A549 (cell line): ENCODE data around the gene RUSF1. TPM values are rescaled to one million over a fixed set of nuclear protein-coding genes. Genes with fewer than 3 reads are reported as not detected.

Source experiments
- ATAC-seq, 2 experiments: fragments of 200-7000 bp in 1 of 2; fragments of >200 bp in 1 of 2; cut with Nextera tagmentation in 1 of 2; cut with Tn5 transposase in 1 of 2; 3 replicates each; pipeline versions ENCODE4 v1.8.0 to v1.9.1; 2018 to 2020; ENCODE audit warnings: mild to moderate bottlenecking in 1 of 2, moderate library complexity in 1 of 2
- CTCF ChIA-PET: fragments of 300-600 bp; sonication (Branson Sonifier 250); formaldehyde crosslinking; extraction: SDS; loops from one replicate; lab custom pipeline; 2021; ENCODE audit warnings: antibody characterized with exemption, inconsistent platforms; lab: Yijun Ruan, JAX
- POLR2A ChIA-PET: fragments of 350-600 bp; formaldehyde crosslinking; extraction: SDS; loops from one replicate; lab custom pipeline; 2021; ENCODE audit warnings: antibody characterized with exemption, inconsistent platforms; lab: Yijun Ruan, JAX
- DNase-seq, 2 experiments: peaks; one replicate each; pipeline versions ENCODE4 v3.0.0 to v3.0.0-alpha.2; 2011 to 2016; ENCODE audit warnings: low read depth in 1 of 2, low spot score in 1 of 2
- FAIRE-seq: peaks from 2 replicates; lab custom pipeline; 2011; peaks lifted over from hg19 to GRCh38; lab: Jason Lieb, UNC
- H3K27ac ChIP-seq, 2 experiments: fragments of >200 bp; sonication (Bioruptor Twin); formaldehyde crosslinking; 3 replicates each; pipeline ENCODE4 v1.5.1; 2016 to 2017
- H3K4me1 ChIP-seq: fragments of >200 bp; sonication (Bioruptor Twin); formaldehyde crosslinking; 3 replicates; pipeline ENCODE4 v1.6.1; 2016
- H3K4me2 ChIP-seq: fragments of >200 bp; sonication (Bioruptor Twin); formaldehyde crosslinking; 3 replicates; pipeline ENCODE4 v1.6.1; 2016
- H3K4me3 ChIP-seq: fragments of >200 bp; sonication (Bioruptor Twin); formaldehyde crosslinking; 3 replicates; pipeline ENCODE4 v1.5.1; 2016
- H3K9me3 ChIP-seq: fragments of >200 bp; sonication (Bioruptor Twin); formaldehyde crosslinking; 3 replicates; pipeline ENCODE4 v1.6.1; 2016
- BCL3 ChIP-seq: fragments of >200 bp; sonication (Bioruptor Twin); formaldehyde crosslinking; IDR thresholded peaks from 3 replicates; pipeline ENCODE4 v1.6.1; 2016
- CEBPB ChIP-seq, 2 experiments: fragments of >200 bp in 1 of 2; sonication (Bioruptor Twin) in 1 of 2; formaldehyde crosslinking in 1 of 2; IDR thresholded peaks; 2 replicates each; pipeline ENCODE4 v1.6.1; 2012 to 2016
- CHD4 ChIP-seq: fragments of 200-600 bp; sonication (generic); IDR thresholded peaks from 2 replicates; pipeline ENCODE4 v1.6.1; 2016; ENCODE audit warnings: antibody characterized with exemption, mild to moderate bottlenecking, borderline replicate concordance
- EHMT2 ChIP-seq: fragments of 200-600 bp; sonication (generic); IDR thresholded peaks from 2 replicates; pipeline ENCODE4 v1.6.1; 2016; ENCODE audit warnings: antibody characterized with exemption, low read depth, mild to moderate bottlenecking, moderate library complexity
- FOSB ChIP-seq: fragments of 250-450 bp; sonication (Bioruptor Pico); IDR thresholded peaks from 2 replicates; pipeline ENCODE4 v1.5.0; 2020; ENCODE audit warnings: mild to moderate bottlenecking, moderate library complexity
- FOSL2 ChIP-seq, 2 experiments: fragments of 450-650 bp in 1 of 2; fragments of >200 bp in 1 of 2; sonication (Bioruptor Twin) in 1 of 2; formaldehyde crosslinking; IDR thresholded peaks; 2 replicates each; pipeline versions ENCODE4 v1.5.0 to v1.6.1; 2016 to 2020; ENCODE audit warnings: mild to moderate bottlenecking in 1 of 2, moderate library complexity in 1 of 2
- HDAC2 ChIP-seq: fragments of 200-600 bp; sonication (generic); IDR thresholded peaks from 2 replicates; pipeline ENCODE4 v1.6.1; 2016
- HEYL ChIP-seq: fragments of 250-450 bp; sonication (Bioruptor Pico); IDR thresholded peaks from 2 replicates; pipeline ENCODE4 v1.8.0; 2021; ENCODE audit warnings: mild to moderate bottlenecking, moderate library complexity
- HOXB5 ChIP-seq: fragments of 250-450 bp; sonication (Bioruptor Pico); IDR thresholded peaks from 2 replicates; pipeline ENCODE4 v1.5.0; 2020; ENCODE audit warnings: mild to moderate bottlenecking, moderate library complexity
- JUN ChIP-seq, 2 experiments: fragments of >200 bp; sonication (Bioruptor Twin); formaldehyde crosslinking; IDR thresholded peaks; 2 replicates in 1 of 2; 3 replicates in 1 of 2; pipeline ENCODE4 v1.6.1; 2016 to 2017
- MAFK ChIP-seq: fragments of 450-650 bp; IDR thresholded peaks from 2 replicates; pipeline ENCODE4 v1.6.1; 2014; ENCODE audit not compliant: partially characterized antibody
- PHF8 ChIP-seq: fragments of 200-600 bp; sonication (generic); IDR thresholded peaks from 2 replicates; pipeline ENCODE4 v1.6.1; 2016; ENCODE audit warnings: low read depth, mild to moderate bottlenecking, antibody characterized with exemption, moderate library complexity, borderline replicate concordance
- POLR2A ChIP-seq: IDR thresholded peaks from 2 replicates; pipeline ENCODE4 v1.6.1; 2012; ENCODE audit warnings: mild to moderate bottlenecking, low read length
- POLR2AphosphoS2 ChIP-seq: conservative IDR thresholded peaks from 2 replicates; pipeline ENCODE4 v1.6.1; 2012; ENCODE audit warnings: low read length, improper control_type of control experiment, inconsistent platforms
- RAD21 ChIP-seq, 2 experiments: fragments of >200 bp in 1 of 2; sonication (Bioruptor Twin) in 1 of 2; formaldehyde crosslinking in 1 of 2; IDR thresholded peaks in 1 of 2; conservative IDR thresholded peaks in 1 of 2; 2 replicates in 1 of 2; 3 replicates in 1 of 2; pipeline ENCODE4 v1.6.1; 2012 to 2018; ENCODE audit warnings: inconsistent platforms in 1 of 2
- RARB ChIP-seq: fragments of 250-450 bp; sonication (Bioruptor Pico); IDR thresholded peaks from 2 replicates; pipeline ENCODE4 v1.8.0; 2021; ENCODE audit warnings: mild to moderate bottlenecking, moderate library complexity
- RNF2 ChIP-seq: fragments of 200-600 bp; sonication (generic); IDR thresholded peaks from 2 replicates; pipeline ENCODE4 v1.6.1; 2016; ENCODE audit warnings: low read depth, mild to moderate bottlenecking, antibody characterized with exemption, moderate library complexity, borderline replicate concordance
- SMC3 ChIP-seq: fragments of >200 bp; sonication (Bioruptor Twin); formaldehyde crosslinking; IDR thresholded peaks from 3 replicates; pipeline ENCODE4 v1.6.1; 2018; ENCODE audit warnings: inconsistent platforms
- SREBF2 ChIP-seq: fragments of 450-650 bp; IDR thresholded peaks from 2 replicates; pipeline ENCODE4 v1.6.1; 2014; ENCODE audit warnings: mild to moderate bottlenecking, moderate library complexity
- TP53 ChIP-seq: fragments of 250-450 bp; sonication (Bioruptor Pico); IDR thresholded peaks from 2 replicates; pipeline ENCODE4 v1.5.0; 2021; ENCODE audit warnings: mild to moderate bottlenecking, moderate library complexity
- ZC3H11A ChIP-seq: fragments of 450-650 bp; IDR thresholded peaks from 2 replicates; pipeline ENCODE4 v1.6.1; 2014; ENCODE audit warnings: antibody characterized with exemption, mild to moderate bottlenecking
- ZNF302 ChIP-seq: fragments of 250-450 bp; sonication (Bioruptor Pico); IDR thresholded peaks from 2 replicates; pipeline ENCODE4 v1.9.0; 2021; ENCODE audit warnings: inconsistent platforms, mild to moderate bottlenecking, moderate library complexity
- WGBS: methylation state at CpG from one replicate; pipeline ENCODE4 v1.1.6; 2017; ENCODE audit errors: missing lambda C conversion rate; 5-methylcytosine and 5-hydroxymethylcytosine counted together
- polyA plus RNA-seq, 4 experiments: library from polyadenylated mRNA; depleted of rRNA in 3 of 4; stranded (reverse); fragments of >200 nt; fragmentation: RNase III in 1 of 4; extraction: RNeasy Plus Mini Kit Qiagen cat#74134 plus additional on column Dnase treatment in 1 of 4; gene quantifications; 2 replicates in 3 of 4; 3 replicates in 1 of 4; pipeline ENCODE4 v1.2.3, GENCODE V29; 2011 to 2017
- TF ChIP-seq, protein P1 (sequence below): fragments of 250-450 bp; sonication (Bioruptor Pico); IDR thresholded peaks from 2 replicates; pipeline ENCODE4 v1.5.0; 2020; ENCODE audit warnings: low read depth, mild to moderate bottlenecking, moderate library complexity
- TF ChIP-seq, protein P2 (sequence below): fragments of 250-450 bp; sonication (Bioruptor Pico); IDR thresholded peaks from 2 replicates; pipeline ENCODE4 v1.5.0; 2021; ENCODE audit warnings: mild to moderate bottlenecking, moderate library complexity, borderline replicate concordance
- TF ChIP-seq, protein P3 (sequence below): fragments of >200 bp; sonication (Bioruptor Twin); formaldehyde crosslinking; IDR thresholded peaks from 2 replicates; pipeline ENCODE4 v1.6.1; 2016

The RUSF1 gene
- polyA plus RNA-seq, 2 of the 4 experiments (the other 2 are of a cell fraction): 27.8 to 35.3 TPM

DNA sequence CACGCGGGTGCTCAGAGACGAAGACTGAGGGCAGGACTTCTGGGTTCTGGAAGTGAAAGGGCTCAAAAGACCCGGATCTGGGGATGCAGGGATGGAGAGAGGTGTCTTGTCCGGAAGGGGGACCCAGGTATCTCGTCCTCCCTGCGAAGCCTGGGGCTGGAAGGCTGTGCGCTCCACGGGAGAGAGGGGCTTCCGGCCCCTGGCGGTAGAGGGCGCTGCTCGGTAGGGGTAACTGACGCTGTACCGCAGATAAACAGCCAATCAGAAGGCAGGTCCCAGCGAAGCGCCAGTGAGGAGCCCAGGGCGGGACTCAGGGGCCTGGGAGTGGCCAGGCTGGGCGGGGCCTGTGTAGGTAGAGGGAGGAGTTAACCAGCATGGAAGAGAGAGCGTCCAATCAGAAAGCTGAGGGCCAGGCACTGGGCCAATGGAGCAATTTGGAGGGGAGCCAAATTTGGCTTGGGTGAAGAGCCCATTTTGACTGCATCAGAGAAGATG is 35.4 kb downstream of the RUSF1 start (continued):
- TF ChIP-seq, protein P1, sequence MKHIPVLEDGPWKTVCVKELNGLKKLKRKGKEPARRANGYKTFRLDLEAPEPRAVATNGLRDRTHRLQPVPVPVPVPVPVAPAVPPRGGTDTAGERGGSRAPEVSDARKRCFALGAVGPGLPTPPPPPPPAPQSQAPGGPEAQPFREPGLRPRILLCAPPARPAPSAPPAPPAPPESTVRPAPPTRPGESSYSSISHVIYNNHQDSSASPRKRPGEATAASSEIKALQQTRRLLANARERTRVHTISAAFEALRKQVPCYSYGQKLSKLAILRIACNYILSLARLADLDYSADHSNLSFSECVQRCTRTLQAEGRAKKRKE: 0 out of 2 replicates have a peak, but pooled peaks have one; percentile 59
- TF ChIP-seq SREBF2 (no peak; the same call in 1 of the 2 replicates), POLR2AphosphoS2 (no peak), FOSL2 (IDR thresholded peaks at IDR 0.05) (no peak), FOSL2 (CRISPR knock-in tag; IDR thresholded peaks at IDR 0.05) (peak; percentile 4; the same call in 1 of the 2 replicates), ZNF302 (CRISPR knock-in tag) (no peak), SMC3 (0 out of 3 replicates have a peak, but pooled peaks have one; percentile 10), EHMT2 (no peak), RARB (CRISPR knock-in tag) (no peak), POLR2A (peak; percentile 32; the same call in 1 of the 2 replicates), HDAC2 (no peak)
- TF ChIP-seq, protein P2, sequence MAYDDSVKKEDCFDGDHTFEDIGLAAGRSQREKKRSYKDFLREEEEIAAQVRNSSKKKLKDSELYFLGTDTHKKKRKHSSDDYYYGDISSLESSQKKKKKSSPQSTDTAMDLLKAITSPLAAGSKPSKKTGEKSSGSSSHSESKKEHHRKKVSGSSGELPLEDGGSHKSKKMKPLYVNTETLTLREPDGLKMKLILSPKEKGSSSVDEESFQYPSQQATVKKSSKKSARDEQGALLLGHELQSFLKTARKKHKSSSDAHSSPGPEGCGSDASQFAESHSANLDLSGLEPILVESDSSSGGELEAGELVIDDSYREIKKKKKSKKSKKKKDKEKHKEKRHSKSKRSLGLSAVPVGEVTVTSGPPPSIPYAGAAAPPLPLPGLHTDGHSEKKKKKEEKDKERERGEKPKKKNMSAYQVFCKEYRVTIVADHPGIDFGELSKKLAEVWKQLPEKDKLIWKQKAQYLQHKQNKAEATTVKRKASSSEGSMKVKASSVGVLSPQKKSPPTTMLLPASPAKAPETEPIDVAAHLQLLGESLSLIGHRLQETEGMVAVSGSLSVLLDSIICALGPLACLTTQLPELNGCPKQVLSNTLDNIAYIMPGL (CRISPR knock-in tag): no peak

- peaks cover 9% of the 10 kb centered on the region for H3K4me1 ChIP-seq
- peak; percentile 50 to 56 for DNase-seq
- H3K4me2 ChIP-seq: peak within 1 kb of the TSS; percentile 92
- peak; percentile 56 to 76 for ATAC-seq
- no peaks in the 10 kb centered on the region for H3K9me3 ChIP-seq
- under 1% methylated on average over 28 of the region's 63 CpGs for WGBS
- ChIA-PET POLR2A (interaction anchor here (0.6 to 2.2 kb wide), 6 partner anchors 12 to 603 kb away, joined by 4 to 13 read pairs (median 8); partner anchors contain the start of genes ARMC5 and RUSF1), CTCF (interaction anchor here (0.7 to 4.8 kb wide), 3 partner anchors 10 to 98 kb away, joined by 3 to 28 read pairs (median 4); partner anchors contain the start of gene ARMC5)
- FAIRE-seq: no peak
- H3K4me3 ChIP-seq: peak within 1 kb of the TSS; percentile 84
- peak within 1 kb of the TSS; percentile 94 to 99 for H3K27ac ChIP-seq
- TF ChIP-seq RNF2 (0 out of 2 replicates have a peak, but pooled peaks have one; percentile 86), PHF8 (peak; percentile 40; the same call in 1 of the 2 replicates), SMC3 (no peak), JUN (IDR thresholded peaks at IDR 0.05) (peak in 1 of 2 experiments; percentile 58; a peak in 2 of 5 replicates), CEBPB (IDR thresholded peaks at IDR 0.05) (no peak), HEYL (CRISPR knock-in tag) (no peak), MAFK (no peak), ZC3H11A (no peak), HOXB5 (CRISPR knock-in tag) (no peak), RARB (CRISPR knock-in tag) (no peak), BCL3 (no peak), TP53 (CRISPR knock-in tag) (no peak), FOSL2 (IDR thresholded peaks at IDR 0.05) (no peak), FOSL2 (CRISPR knock-in tag; IDR thresholded peaks at IDR 0.05) (no peak), CHD4 (no peak), RAD21 (conservative IDR thresholded peaks at IDR 0.05 in 1 of 2, IDR thresholded peaks at IDR 0.05 in 1 of 2) (no peak), FOSB (CRISPR knock-in tag) (no peak)
- TF ChIP-seq, protein P3, sequence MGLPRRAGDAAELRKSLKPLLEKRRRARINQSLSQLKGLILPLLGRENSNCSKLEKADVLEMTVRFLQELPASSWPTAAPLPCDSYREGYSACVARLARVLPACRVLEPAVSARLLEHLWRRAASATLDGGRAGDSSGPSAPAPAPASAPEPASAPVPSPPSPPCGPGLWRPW: no peak
- TF ChIP-seq, protein P2 (CRISPR knock-in tag): no peak
Observed at GRCh38 chr16:31471875-31472708, 36.1 kb downstream of the RUSF1 start, which contains the start of gene TGFB1I1. Gene TGFB1I1, plus strand, starts transcription at chr16:31472152. Its CDS starts 37 bp downstream, at chr16:31472189.
